ENCODE results near the gene ASXL3. TPM values are rescaled to one million over a fixed set of nuclear protein-coding genes. Genes with fewer than 3 reads are reported as not detected.

Gene ASXL3
- total and polyA plus RNA-seq, 7 experiments from 2014 or later: not detected

DNA sequence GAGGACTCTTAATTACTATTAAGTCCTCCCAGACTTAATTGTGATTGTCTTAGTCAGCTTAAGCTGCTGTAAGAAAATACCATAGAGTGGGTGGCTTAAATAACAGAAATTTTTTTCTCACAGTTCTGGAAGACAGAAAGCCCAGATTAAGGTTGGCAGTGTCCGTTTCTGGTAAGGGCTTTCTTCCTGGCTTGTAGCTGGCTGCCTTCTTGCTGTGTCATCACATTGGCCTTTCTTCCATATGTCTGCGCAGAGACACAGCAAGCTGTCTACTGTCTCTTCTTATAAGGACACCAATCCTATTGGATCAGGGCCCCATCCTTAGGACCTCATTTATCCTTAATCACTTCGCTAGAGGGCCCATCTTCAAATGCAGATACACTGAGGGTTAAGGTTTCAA lies 38.5 kb downstream of the ASXL3 start:
- Mint-ChIP-seq H3K4me3 (no peak overlapping the region), H3K4me1 (no peaks in the 10 kb centered on the region), H3K9me3 (peaks cover 0 to 11% (median 0%) of the 10 kb centered on the region in 11 donors), H3K36me3 (no peaks in the 10 kb centered on the region), H3K27ac (no peak overlapping the region), H3K27me3 (no peaks in the 10 kb centered on the region)
- Histone ChIP-seq H3K36me3 (ENCODE audit: control insufficient read depth in 2 of 3, insufficient read depth in 3 of 3, low read length in 3 of 3) (no peaks in the 10 kb centered on the region), H3K27ac (ENCODE audit: low read depth, low read length) (no peak overlapping the region), H3K9me3 (ENCODE audit: control insufficient read depth in 2 of 3, low read length in 3 of 3) (no peaks in the 10 kb centered on the region), H3K4me1 (ENCODE audit: control insufficient read depth in 2 of 2, insufficient read depth in 2 of 2, low read length in 2 of 2) (no peaks in the 10 kb centered on the region), H3K27me3 (ENCODE audit: control insufficient read depth in 2 of 2, insufficient read depth in 2 of 2, low read length in 2 of 2) (no peaks in the 10 kb centered on the region), H3K4me3 (ENCODE audit: low read length) (no peak overlapping the region)
- intact Hi-C loops (cut with micrococcal nuclease): no loop called here
- CTCF ChIA-PET: no interaction called here
- POLR2A ChIA-PET: no interaction called here
- no peak for DNase-seq
- no peak for ATAC-seq

DNA sequence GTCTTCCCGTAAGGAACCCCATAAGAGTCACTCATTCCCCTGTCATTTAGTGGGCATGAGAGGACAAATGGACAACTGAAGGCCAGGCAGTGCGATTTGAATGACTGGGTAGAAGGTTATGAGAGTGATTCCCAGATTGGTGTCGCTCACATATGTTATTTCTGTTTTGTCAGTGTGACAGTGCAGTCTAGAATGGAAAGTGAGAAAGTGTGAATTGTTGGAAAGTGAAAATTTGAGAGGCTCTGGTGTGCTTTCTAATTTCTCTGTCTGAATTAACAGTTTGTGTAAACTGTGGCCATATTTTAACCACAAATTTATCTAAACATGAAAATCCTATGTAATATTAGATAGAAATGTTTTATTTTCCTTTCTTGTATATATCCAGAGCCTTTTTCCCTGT lies 49.1 kb downstream of the ASXL3 start:
- H3K9me3 ChIP-seq (ENCODE audit: control insufficient read depth in 2 of 3, low read length in 3 of 3): no peaks in the 10 kb centered on the region
- no peak overlapping the region for H3K27ac Mint-ChIP-seq
- ChIA-PET POLR2A (no interaction called here), CTCF (no interaction called here)
- H3K4me3 ChIP-seq (ENCODE audit: low read length): no peak overlapping the region
- no peak for ATAC-seq
- intact Hi-C loops (cut with micrococcal nuclease): no loop called here
- no peak for DNase-seq
- H3K27me3 ChIP-seq (ENCODE audit: control insufficient read depth in 2 of 2, insufficient read depth in 2 of 2, low read length in 2 of 2): no peaks in the 10 kb centered on the region
- no peaks in the 10 kb centered on the region for H3K36me3 ChIP-seq (ENCODE audit: control insufficient read depth in 2 of 3, insufficient read depth in 3 of 3, low read length in 3 of 3)
- no peak overlapping the region for H3K27ac ChIP-seq (ENCODE audit: low read depth, low read length)
- no peaks in the 10 kb centered on the region for H3K27me3 Mint-ChIP-seq
- peaks cover 0 to 11% (median 0%) of the 10 kb centered on the region in 11 donors for H3K9me3 Mint-ChIP-seq
- no peaks in the 10 kb centered on the region for H3K36me3 Mint-ChIP-seq
- no peaks in the 10 kb centered on the region for H3K4me1 Mint-ChIP-seq
- no peak overlapping the region for H3K4me3 Mint-ChIP-seq
- no peaks in the 10 kb centered on the region for H3K4me1 ChIP-seq (ENCODE audit: control insufficient read depth in 2 of 2, insufficient read depth in 2 of 2, low read length in 2 of 2)

DNA sequence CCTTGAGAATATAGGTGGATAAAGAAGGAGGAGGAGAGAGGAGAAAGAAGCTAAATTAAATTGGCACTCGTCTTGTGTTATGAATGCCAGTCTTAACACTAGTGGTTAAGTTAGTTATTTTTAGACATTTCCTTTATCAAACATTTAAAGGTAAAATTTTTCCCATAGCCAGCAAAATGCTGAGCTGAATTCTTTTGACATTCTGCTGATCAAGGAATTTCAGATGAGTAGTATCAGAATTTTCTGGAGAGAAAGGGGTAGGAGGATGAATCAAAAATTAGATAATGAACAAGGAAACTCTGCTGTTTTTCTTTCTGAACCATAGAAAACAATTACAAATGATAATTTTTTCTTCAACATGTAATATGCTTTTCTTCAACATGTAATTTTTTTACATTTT lies 52.5 kb downstream of the ASXL3 start:
- ChIA-PET CTCF (no interaction called here), POLR2A (no interaction called here)
- Histone ChIP-seq H3K4me3 (ENCODE audit: low read length) (no peak overlapping the region), H3K27ac (ENCODE audit: low read depth, low read length) (no peak overlapping the region), H3K36me3 (ENCODE audit: control insufficient read depth in 2 of 3, insufficient read depth in 3 of 3, low read length in 3 of 3) (no peaks in the 10 kb centered on the region), H3K27me3 (ENCODE audit: control insufficient read depth in 2 of 2, insufficient read depth in 2 of 2, low read length in 2 of 2) (no peaks in the 10 kb centered on the region), H3K9me3 (ENCODE audit: control insufficient read depth in 2 of 3, low read length in 3 of 3) (no peaks in the 10 kb centered on the region), H3K4me1 (ENCODE audit: control insufficient read depth in 2 of 2, insufficient read depth in 2 of 2, low read length in 2 of 2) (no peaks in the 10 kb centered on the region)
- no peaks in the 10 kb centered on the region for H3K4me1 Mint-ChIP-seq
- H3K4me3 Mint-ChIP-seq: no peak overlapping the region
- peaks cover 0 to 20% (median 3%) of the 10 kb centered on the region in 11 donors for H3K9me3 Mint-ChIP-seq
- no peak for DNase-seq
- intact Hi-C loops (cut with micrococcal nuclease): no loop called here
- H3K27ac Mint-ChIP-seq: no peak overlapping the region
- H3K27me3 Mint-ChIP-seq: no peaks in the 10 kb centered on the region
- ATAC-seq: no peak
- no peaks in the 10 kb centered on the region for H3K36me3 Mint-ChIP-seq

DNA sequence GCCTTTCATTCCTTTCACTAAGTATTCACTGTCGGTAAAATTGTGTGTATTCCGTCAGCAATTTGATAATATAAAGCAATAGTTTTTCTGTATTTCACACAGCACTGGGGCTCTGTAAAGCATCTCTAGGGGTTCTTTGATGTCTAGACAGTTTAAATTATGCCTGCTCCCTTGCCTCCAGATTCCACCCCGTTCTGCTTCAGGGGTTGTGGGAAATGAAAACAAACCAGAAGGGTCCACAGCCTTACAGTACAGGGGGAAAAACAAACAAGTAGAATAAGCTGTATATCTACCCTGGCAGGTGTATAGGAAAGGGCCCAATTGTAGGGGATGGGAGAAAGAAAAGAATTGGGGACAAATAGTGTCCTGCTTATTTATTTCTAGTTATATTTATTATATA lies 63.1 kb downstream of the ASXL3 start:
- H3K4me1 Mint-ChIP-seq: no peaks in the 10 kb centered on the region
- no peaks in the 10 kb centered on the region for H3K36me3 Mint-ChIP-seq
- Histone ChIP-seq H3K27me3 (ENCODE audit: control insufficient read depth in 2 of 2, insufficient read depth in 2 of 2, low read length in 2 of 2) (no peaks in the 10 kb centered on the region), H3K4me3 (ENCODE audit: low read length) (no peak overlapping the region), H3K4me1 (ENCODE audit: control insufficient read depth in 2 of 2, insufficient read depth in 2 of 2, low read length in 2 of 2) (no peaks in the 10 kb centered on the region), H3K9me3 (ENCODE audit: control insufficient read depth in 2 of 3, low read length in 3 of 3) (no peaks in the 10 kb centered on the region), H3K36me3 (ENCODE audit: control insufficient read depth in 2 of 3, insufficient read depth in 3 of 3, low read length in 3 of 3) (no peaks in the 10 kb centered on the region), H3K27ac (ENCODE audit: low read depth, low read length) (no peak overlapping the region)
- H3K27ac Mint-ChIP-seq: no peak overlapping the region
- intact Hi-C loops (cut with micrococcal nuclease): no loop called here
- H3K9me3 Mint-ChIP-seq: peaks cover 0 to 9% (median 0%) of the 10 kb centered on the region in 11 donors
- ATAC-seq (no peak), DNase-seq (no peak)
- ChIA-PET POLR2A (no interaction called here), CTCF (no interaction called here)
- H3K4me3 Mint-ChIP-seq: no peak overlapping the region
- H3K27me3 Mint-ChIP-seq: no peaks in the 10 kb centered on the region

DNA sequence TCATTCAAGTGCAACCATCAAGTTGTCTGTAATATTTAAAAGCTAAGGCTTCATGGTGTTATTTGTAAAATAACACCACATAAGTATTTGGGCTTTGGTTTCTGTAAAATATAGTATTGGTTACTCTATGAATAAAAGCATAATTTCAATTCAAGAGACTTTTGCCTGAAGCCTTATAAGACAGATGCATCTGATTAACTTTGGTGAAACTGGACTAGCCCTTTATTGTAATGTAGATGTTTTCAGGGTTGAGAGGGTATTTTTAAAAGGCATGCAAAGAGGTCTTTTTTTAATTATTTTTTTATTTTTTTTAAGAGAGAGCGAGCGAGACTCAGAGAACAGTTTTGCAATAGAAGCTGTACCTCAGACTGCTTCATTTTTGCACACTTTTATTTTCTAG lies 66.5 kb downstream of the ASXL3 start:
- H3K27ac ChIP-seq (ENCODE audit: low read depth, low read length): no peak overlapping the region
- H3K27me3 ChIP-seq (ENCODE audit: control insufficient read depth in 2 of 2, insufficient read depth in 2 of 2, low read length in 2 of 2): no peaks in the 10 kb centered on the region
- CTCF ChIA-PET: no interaction called here
- DNase-seq: no peak
- no peaks in the 10 kb centered on the region for H3K36me3 ChIP-seq (ENCODE audit: control insufficient read depth in 2 of 3, insufficient read depth in 3 of 3, low read length in 3 of 3)
- no peak for ATAC-seq
- no peaks in the 10 kb centered on the region for H3K27me3 Mint-ChIP-seq
- H3K9me3 Mint-ChIP-seq: peaks cover 0 to 5% (median 0%) of the 10 kb centered on the region in 11 donors
- no peaks in the 10 kb centered on the region for H3K4me1 Mint-ChIP-seq
- H3K4me3 Mint-ChIP-seq: no peak overlapping the region
- POLR2A ChIA-PET: no interaction called here
- H3K27ac Mint-ChIP-seq: no peak overlapping the region
- intact Hi-C loops (cut with micrococcal nuclease): no loop called here
- H3K36me3 Mint-ChIP-seq: no peaks in the 10 kb centered on the region
- H3K4me1 ChIP-seq (ENCODE audit: control insufficient read depth in 2 of 2, insufficient read depth in 2 of 2, low read length in 2 of 2): no peaks in the 10 kb centered on the region
- no peaks in the 10 kb centered on the region for H3K9me3 ChIP-seq (ENCODE audit: control insufficient read depth in 2 of 3, low read length in 3 of 3)
- H3K4me3 ChIP-seq (ENCODE audit: low read length): no peak overlapping the region

DNA sequence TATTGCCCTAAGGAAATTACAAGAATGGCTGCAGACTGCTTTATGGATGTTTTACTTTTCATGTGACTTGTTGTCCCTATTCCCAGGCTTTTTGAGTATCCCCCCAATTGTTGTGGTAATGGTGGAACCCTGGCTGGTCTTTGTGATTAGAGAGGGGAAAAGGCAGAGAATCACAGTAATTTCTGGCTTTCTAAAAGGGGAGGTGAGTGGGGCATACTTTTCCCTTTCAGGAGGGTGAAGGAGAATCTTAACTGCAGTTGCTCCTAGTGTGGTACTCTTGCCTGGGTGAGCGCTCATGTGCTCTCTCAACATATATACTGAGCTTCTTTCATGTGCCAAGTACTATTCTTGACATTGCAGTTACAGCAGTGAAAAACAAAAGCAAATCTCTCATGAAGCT lies 69.3 kb downstream of the ASXL3 start:
- H3K4me1 ChIP-seq (ENCODE audit: control insufficient read depth in 2 of 2, insufficient read depth in 2 of 2, low read length in 2 of 2): no peaks in the 10 kb centered on the region
- no peaks in the 10 kb centered on the region for H3K27me3 ChIP-seq (ENCODE audit: control insufficient read depth in 2 of 2, insufficient read depth in 2 of 2, low read length in 2 of 2)
- POLR2A ChIA-PET: no interaction called here
- no peaks in the 10 kb centered on the region for H3K27me3 Mint-ChIP-seq
- no peaks in the 10 kb centered on the region for H3K9me3 ChIP-seq (ENCODE audit: control insufficient read depth in 2 of 3, low read length in 3 of 3)
- H3K27ac ChIP-seq (ENCODE audit: low read depth, low read length): no peak overlapping the region
- CTCF ChIA-PET: no interaction called here
- H3K4me3 Mint-ChIP-seq: no peak overlapping the region
- no peaks in the 10 kb centered on the region for H3K36me3 ChIP-seq (ENCODE audit: control insufficient read depth in 2 of 3, insufficient read depth in 3 of 3, low read length in 3 of 3)
- no peak for DNase-seq
- ATAC-seq: no peak
- no peaks in the 10 kb centered on the region for H3K36me3 Mint-ChIP-seq
- no peak overlapping the region for H3K27ac Mint-ChIP-seq
- H3K9me3 Mint-ChIP-seq: peaks cover 0 to 7% (median 0%) of the 10 kb centered on the region in 11 donors
- no peaks in the 10 kb centered on the region for H3K4me1 Mint-ChIP-seq
- intact Hi-C loops (cut with micrococcal nuclease): no loop called here
- H3K4me3 ChIP-seq (ENCODE audit: low read length): no peak overlapping the region

DNA sequence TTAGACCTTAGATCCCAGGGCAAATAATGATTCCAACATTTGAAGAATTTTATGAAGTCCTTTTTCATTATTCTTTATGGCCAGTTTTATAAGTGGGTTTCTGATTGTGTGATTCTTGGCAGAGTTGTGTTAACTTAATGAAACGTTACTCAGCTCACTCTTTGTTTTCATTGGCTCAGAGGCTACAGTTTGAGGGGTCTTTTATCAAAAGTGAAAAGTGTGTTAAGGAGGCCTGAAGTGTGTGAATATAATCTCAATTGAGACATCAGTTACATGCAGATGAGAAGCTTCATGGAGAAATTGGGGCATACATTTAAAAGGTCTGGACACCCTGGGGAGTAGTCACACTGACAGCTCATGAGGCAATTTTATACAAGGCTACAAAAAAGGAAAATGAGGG lies 74.6 kb downstream of the ASXL3 start:
- H3K9me3 Mint-ChIP-seq: peaks cover 0 to 12% (median 0%) of the 10 kb centered on the region in 11 donors
- H3K36me3 Mint-ChIP-seq: no peaks in the 10 kb centered on the region
- no peak overlapping the region for H3K4me3 ChIP-seq (ENCODE audit: low read length)
- H3K27me3 Mint-ChIP-seq: no peaks in the 10 kb centered on the region
- H3K27me3 ChIP-seq (ENCODE audit: control insufficient read depth in 2 of 2, insufficient read depth in 2 of 2, low read length in 2 of 2): no peaks in the 10 kb centered on the region
- no peak overlapping the region for H3K27ac Mint-ChIP-seq
- H3K27ac ChIP-seq (ENCODE audit: low read depth, low read length): no peak overlapping the region
- no peaks in the 10 kb centered on the region for H3K36me3 ChIP-seq (ENCODE audit: control insufficient read depth in 2 of 3, insufficient read depth in 3 of 3, low read length in 3 of 3)
- no peak overlapping the region for H3K4me3 Mint-ChIP-seq
- no peaks in the 10 kb centered on the region for H3K4me1 Mint-ChIP-seq
- no peaks in the 10 kb centered on the region for H3K4me1 ChIP-seq (ENCODE audit: control insufficient read depth in 2 of 2, insufficient read depth in 2 of 2, low read length in 2 of 2)
- intact Hi-C loops (cut with micrococcal nuclease): no loop called here
- CTCF ChIA-PET: no interaction called here
- POLR2A ChIA-PET: no interaction called here
- no peak for ATAC-seq
- no peak for DNase-seq
- H3K9me3 ChIP-seq (ENCODE audit: control insufficient read depth in 2 of 3, low read length in 3 of 3): no peaks in the 10 kb centered on the region
